ENCODE measurements around the gene PRKCSH. TPM values are rescaled to one million over a fixed set of nuclear protein-coding genes. Genes with fewer than 3 reads are reported as not detected.
A peak's percentile ranks its signal among the peaks of the same experiment; 100 is the strongest.

PRKCSH gene
- total RNA-seq, 4 donors from 2014 or later, result 31.6 to 54.2 (median 50.6) TPM

GRCh38 chr19:11481534-11482383 is 46.3 kb downstream of the PRKCSH start:
- peak overlapping the region in 1 of 4 donors; percentile 2 for H3K27ac ChIP-seq
- ATAC-seq (peak; percentile 58 to 59), DNase-seq (peak; percentile 25 to 36)
- in situ Hi-C loops (cut with MboI; ENCODE audit: low sequenced_read_pairs in 4 of 4) (no loop called here), intact Hi-C loops (cut with DNase I; ENCODE audit: low total_unique reads) (loop anchor here (2.0 kb wide), 2 partner anchors 101 to 189 kb away; no protein-coding TSS in a partner anchor)
- peaks cover 0 to 3% of the 10 kb centered on the region in 2 donors for H3K36me3 ChIP-seq
- no peak for TF ChIP-seq CTCF (IDR thresholded peaks at IDR 0.05 in 4 of 5, conservative IDR thresholded peaks at IDR 0.05 in 1 of 5)
- TF ChIP-seq POLR2A (IDR thresholded peaks at IDR 0.05), result peak in 1 of 2 donors; percentile 6
- H3K4me1 ChIP-seq, result peaks cover 6 to 12% of the 10 kb centered on the region in 2 donors
- H3K27me3 ChIP-seq, result peaks cover 35 to 64% (median 43%) of the 10 kb centered on the region in 3 donors
- no peaks in the 10 kb centered on the region for H3K9me3 ChIP-seq
- H3K4me3 ChIP-seq, result peak overlapping the region; percentile 23 to 51 (median 45)

- ATAC-seq (peak; percentile 84 to 85), DNase-seq (peak; percentile 53 to 54)
- H3K27me3 ChIP-seq, result peaks cover 35 to 64% (median 43%) of the 10 kb centered on the region in 3 donors
- H3K4me3 ChIP-seq, result peak overlapping the region; percentile 23 to 51 (median 45)
- no peaks in the 10 kb centered on the region for H3K9me3 ChIP-seq
- H3K4me1 ChIP-seq, result peaks cover 6 to 12% of the 10 kb centered on the region in 2 donors
- TF ChIP-seq POLR2A (IDR thresholded peaks at IDR 0.05), result no peak
- TF ChIP-seq CTCF (IDR thresholded peaks at IDR 0.05 in 4 of 5, conservative IDR thresholded peaks at IDR 0.05 in 1 of 5), result peak; percentile 72 to 96 (median 93)
- peak overlapping the region in 1 of 4 donors; percentile 2 for H3K27ac ChIP-seq
- H3K36me3 ChIP-seq, result peaks cover 0 to 3% of the 10 kb centered on the region in 2 donors
- in situ Hi-C loops (cut with MboI; ENCODE audit: low sequenced_read_pairs in 4 of 4) (no loop called here), intact Hi-C loops (cut with DNase I; ENCODE audit: low total_unique reads) (loop anchor here (2.0 kb wide), 2 partner anchors 102 to 190 kb away; no protein-coding TSS in a partner anchor)
These were observed 47.1 kb downstream of the PRKCSH start for GRCh38 chr19:11482384-11483050.

- Histone ChIP-seq H3K9me3 (no peaks in the 10 kb centered on the region), H3K4me3 (no peak overlapping the region), H3K4me1 (peaks cover 6 to 12% of the 10 kb centered on the region in 2 donors), H3K27ac (no peak overlapping the region), H3K27me3 (peaks cover 35 to 59% (median 43%) of the 10 kb centered on the region in 3 donors), H3K36me3 (peaks cover 0 to 3% of the 10 kb centered on the region in 2 donors)
- in situ Hi-C loops (cut with MboI; ENCODE audit: low sequenced_read_pairs in 4 of 4), result no loop called here
- intact Hi-C loops (cut with DNase I; ENCODE audit: low total_unique reads), result loop anchor here (2.0 kb wide), 2 partner anchors 103 to 191 kb away; no protein-coding TSS in a partner anchor
- ATAC-seq, result no peak
- TF ChIP-seq CTCF (IDR thresholded peaks at IDR 0.05 in 4 of 5, conservative IDR thresholded peaks at IDR 0.05 in 1 of 5), result no peak
- no peak for DNase-seq
These were observed 48.1 kb downstream of the PRKCSH start for GRCh38 chr19:11483366-11484111.

- intact Hi-C loops (cut with DNase I; ENCODE audit: low total_unique reads), result no loop called here
- DNase-seq (no peak), ATAC-seq (no peak)
- Histone ChIP-seq H3K4me1 (peaks cover 6 to 12% of the 10 kb centered on the region in 2 donors), H3K9me3 (no peaks in the 10 kb centered on the region), H3K4me3 (no peak overlapping the region), H3K36me3 (peaks cover 0 to 3% of the 10 kb centered on the region in 2 donors), H3K27ac (no peak overlapping the region), H3K27me3 (peaks cover 27 to 41% (median 37%) of the 10 kb centered on the region in 3 donors)
- in situ Hi-C loops (cut with MboI; ENCODE audit: low sequenced_read_pairs in 4 of 4), result no loop called here
- no peak for TF ChIP-seq POLR2A (IDR thresholded peaks at IDR 0.05)
- TF ChIP-seq CTCF (IDR thresholded peaks at IDR 0.05 in 4 of 5, conservative IDR thresholded peaks at IDR 0.05 in 1 of 5), result no peak
These were observed 49.9 kb downstream of the PRKCSH start for GRCh38 chr19:11485245-11485837.

All from gastrocnemius medialis (tissue), 4 donors.